Tibial nerve (tissue), 4 donors: ENCODE results near the gene SFMBT2.

ENCODE experiments used
- EP300 ChIP-seq, 2 donors: sonication (generic); formaldehyde crosslinking; IDR thresholded peaks; one replicate each; pipeline ENCODE4 v1.6.1; 2017; ENCODE audit warnings: antibody characterized with exemption in 2 of 2, mild to moderate bottlenecking in 1 of 2
- TF ChIP-seq, protein P1 (sequence below), 5 experiments: fragments of 200-600 bp in 3 of 5; fragments of 450-650 bp in 2 of 5; sonication (generic) in 3 of 5; IDR thresholded peaks; one replicate each; pipeline ENCODE4 v1.5.1; 2016 to 2019; ENCODE audit warnings: antibody characterized with exemption in 5 of 5, mild to moderate bottlenecking in 3 of 5, moderate library complexity in 2 of 5

DNA sequence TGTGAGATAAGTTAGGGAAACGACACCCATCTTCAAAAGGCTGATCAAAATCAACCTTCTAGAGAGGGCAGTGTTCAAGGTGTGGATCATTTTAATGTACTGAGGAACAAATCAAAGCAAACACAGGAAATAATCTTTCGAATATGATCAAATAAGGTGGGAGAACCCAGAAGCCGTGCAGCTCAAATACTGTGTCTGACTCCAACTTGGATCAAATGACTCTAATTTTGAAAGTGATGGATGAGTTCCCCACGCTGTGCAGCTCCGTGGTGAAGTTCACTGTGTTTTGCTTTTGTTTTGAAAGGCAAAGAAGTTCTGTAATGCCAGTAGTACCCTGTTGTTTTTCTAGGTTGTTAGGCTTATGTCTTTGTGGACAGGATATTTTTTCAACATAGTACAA lies 250.9 kb downstream of the SFMBT2 start:
- TF ChIP-seq, protein P1, sequence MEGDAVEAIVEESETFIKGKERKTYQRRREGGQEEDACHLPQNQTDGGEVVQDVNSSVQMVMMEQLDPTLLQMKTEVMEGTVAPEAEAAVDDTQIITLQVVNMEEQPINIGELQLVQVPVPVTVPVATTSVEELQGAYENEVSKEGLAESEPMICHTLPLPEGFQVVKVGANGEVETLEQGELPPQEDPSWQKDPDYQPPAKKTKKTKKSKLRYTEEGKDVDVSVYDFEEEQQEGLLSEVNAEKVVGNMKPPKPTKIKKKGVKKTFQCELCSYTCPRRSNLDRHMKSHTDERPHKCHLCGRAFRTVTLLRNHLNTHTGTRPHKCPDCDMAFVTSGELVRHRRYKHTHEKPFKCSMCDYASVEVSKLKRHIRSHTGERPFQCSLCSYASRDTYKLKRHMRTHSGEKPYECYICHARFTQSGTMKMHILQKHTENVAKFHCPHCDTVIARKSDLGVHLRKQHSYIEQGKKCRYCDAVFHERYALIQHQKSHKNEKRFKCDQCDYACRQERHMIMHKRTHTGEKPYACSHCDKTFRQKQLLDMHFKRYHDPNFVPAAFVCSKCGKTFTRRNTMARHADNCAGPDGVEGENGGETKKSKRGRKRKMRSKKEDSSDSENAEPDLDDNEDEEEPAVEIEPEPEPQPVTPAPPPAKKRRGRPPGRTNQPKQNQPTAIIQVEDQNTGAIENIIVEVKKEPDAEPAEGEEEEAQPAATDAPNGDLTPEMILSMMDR (IDR thresholded peaks at IDR 0.05): no peak
- TF ChIP-seq EP300 (IDR thresholded peaks at IDR 0.05): no peak
